Stimulated activated memory B cell treated with anti-CD40 and anti-IgM and Interleukin-4, amounts not matched to agents 10 μg/mL and 1 μg/mL and 100 μg/mL, for 72 hours (primary cell): ENCODE data around the gene MACROD2.

Source experiments
- ATAC-seq: fragments of 150-1000 bp; cut with Tn5 transposase; 2 replicates; pipeline ENCODE4 v1.10.0; 2021
- H3K27ac Mint-ChIP-seq: one replicate; pipeline ENCODE4 v1.8.0; 2022; ENCODE audit warnings: mild to moderate bottlenecking, mixed read lengths
- H3K27me3 Mint-ChIP-seq: one replicate; pipeline ENCODE4 v1.8.0; 2022; ENCODE audit warnings: mixed read lengths
- H3K36me3 Mint-ChIP-seq: one replicate; pipeline ENCODE4 v1.8.0; 2022; ENCODE audit warnings: mixed read lengths
- H3K4me1 Mint-ChIP-seq: one replicate; pipeline ENCODE4 v1.8.0; 2022; ENCODE audit warnings: mixed read lengths
- H3K4me3 Mint-ChIP-seq: one replicate; pipeline ENCODE4 v1.8.0; 2022; ENCODE audit warnings: mild to moderate bottlenecking, moderate library complexity, mixed read lengths
- H3K9me3 Mint-ChIP-seq: one replicate; pipeline ENCODE4 v1.8.0; 2022; ENCODE audit warnings: mixed read lengths

MACROD2 gene

DNA sequence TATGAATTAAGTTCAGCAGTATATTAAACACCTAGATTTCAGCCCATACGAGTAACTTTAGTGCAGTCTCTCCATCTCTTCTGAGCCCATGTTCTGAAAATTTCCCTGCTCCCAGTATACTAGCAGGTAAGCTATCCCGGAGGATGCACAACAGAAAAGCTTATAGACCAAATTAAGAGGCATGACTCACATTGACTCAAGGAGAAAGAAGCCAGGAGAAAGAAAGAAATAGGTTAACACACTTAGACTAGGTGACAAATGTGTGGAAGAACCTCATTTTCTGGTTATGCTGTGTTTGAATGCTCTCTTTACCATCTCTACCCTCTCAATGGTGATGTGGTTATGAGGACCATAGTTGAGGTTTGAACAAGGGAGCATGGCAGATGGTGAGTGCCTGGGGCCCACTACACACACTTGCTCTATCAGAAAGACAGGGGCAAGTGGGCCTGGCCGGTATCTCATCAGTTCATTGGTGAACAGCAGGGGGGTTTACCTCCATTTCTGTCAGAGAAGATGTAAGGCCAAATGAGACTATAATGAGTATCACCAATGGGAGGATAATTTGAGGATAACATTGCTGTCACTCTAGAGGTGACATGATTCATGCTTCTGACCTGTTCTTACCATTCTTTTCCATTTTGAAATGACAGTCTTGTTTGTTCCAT is 1244.4 kb downstream of the MACROD2 start:
- Mint-ChIP-seq H3K4me3 (no peak overlapping the region), H3K36me3 (no peaks in the 10 kb centered on the region), H3K4me1 (peaks cover 9% of the 10 kb centered on the region), H3K27ac (peak overlapping the region; percentile 26), H3K9me3 (no peaks in the 10 kb centered on the region), H3K27me3 (no peaks in the 10 kb centered on the region)
- ATAC-seq = no peak

- Mint-ChIP-seq H3K9me3 (no peaks in the 10 kb centered on the region), H3K27ac (peak overlapping the region; percentile 26), H3K36me3 (no peaks in the 10 kb centered on the region), H3K4me3 (no peak overlapping the region), H3K4me1 (peaks cover 9% of the 10 kb centered on the region), H3K27me3 (no peaks in the 10 kb centered on the region)
- ATAC-seq = no peak
Measured at GRCh38 chr20:15240801-15241200, 1245.5 kb downstream of the MACROD2 start.

DNA sequence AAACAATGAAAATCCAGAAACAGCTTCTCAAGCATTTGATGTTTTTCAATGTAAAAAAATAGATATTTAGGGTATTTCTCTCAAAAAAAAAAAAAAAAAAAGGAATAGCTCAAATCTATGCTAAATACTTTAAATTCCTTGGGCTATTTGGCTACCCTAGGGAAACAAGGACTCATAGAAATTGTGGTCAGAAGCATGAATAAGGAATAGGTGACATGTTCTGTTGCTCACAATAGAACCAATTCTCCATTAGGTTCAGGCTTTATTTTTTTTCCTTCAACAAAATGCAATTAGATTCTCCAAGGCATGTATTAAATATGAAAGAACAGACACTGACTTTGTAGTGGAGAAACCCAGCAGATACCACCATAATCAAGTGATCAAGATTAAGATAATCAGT is 1246.4 kb downstream of the MACROD2 start:
- Mint-ChIP-seq H3K27ac (no peak overlapping the region), H3K9me3 (no peaks in the 10 kb centered on the region), H3K4me1 (peaks cover 8% of the 10 kb centered on the region), H3K27me3 (no peaks in the 10 kb centered on the region), H3K4me3 (no peak overlapping the region), H3K36me3 (no peaks in the 10 kb centered on the region)
- ATAC-seq = no peak

DNA sequence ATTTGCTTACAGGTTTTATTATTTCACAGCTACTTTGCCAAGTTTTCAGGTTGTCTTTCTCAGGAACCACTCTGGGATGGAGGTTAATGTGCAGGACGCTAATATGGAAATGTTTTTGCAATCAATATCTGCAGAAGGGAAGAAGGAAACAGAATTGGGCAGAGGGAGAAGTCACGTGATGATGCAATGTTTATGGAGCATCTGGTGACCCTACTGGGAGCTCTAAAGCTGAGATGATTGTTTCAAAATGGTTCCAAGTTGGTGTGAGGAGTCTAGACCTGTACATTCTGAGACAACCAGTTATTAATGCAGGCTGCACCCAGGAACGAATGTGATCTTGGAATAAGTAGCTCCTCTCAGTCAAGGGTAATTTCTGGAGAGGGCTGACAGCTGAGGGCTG is 1247.5 kb downstream of the MACROD2 start:
- Mint-ChIP-seq H3K27ac (no peak overlapping the region), H3K9me3 (no peaks in the 10 kb centered on the region), H3K4me1 (no peaks in the 10 kb centered on the region), H3K4me3 (no peak overlapping the region), H3K36me3 (no peaks in the 10 kb centered on the region), H3K27me3 (no peaks in the 10 kb centered on the region)
- no peak for ATAC-seq

DNA sequence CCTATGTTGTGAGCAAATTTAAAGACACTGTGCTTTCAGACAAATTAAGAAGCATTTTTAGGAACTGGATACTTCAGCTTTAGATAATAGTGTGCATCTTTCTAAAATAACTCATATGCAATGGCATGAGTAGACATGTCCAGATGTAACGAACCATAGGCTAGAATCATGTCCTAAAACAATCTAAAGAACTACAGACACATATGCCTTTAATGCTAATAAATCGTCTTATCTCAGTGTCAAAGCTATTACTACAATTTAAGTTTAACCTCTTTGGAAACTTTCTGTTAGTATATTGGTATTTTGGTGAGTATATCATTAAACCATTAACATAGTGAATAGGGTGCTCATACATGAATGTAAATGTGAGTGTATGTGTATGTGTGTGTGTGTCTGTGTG is 1250.6 kb downstream of the MACROD2 start:
- Mint-ChIP-seq H3K4me1 (no peaks in the 10 kb centered on the region), H3K27me3 (no peaks in the 10 kb centered on the region), H3K27ac (no peak overlapping the region), H3K9me3 (peaks cover 3% of the 10 kb centered on the region), H3K4me3 (no peak overlapping the region), H3K36me3 (no peaks in the 10 kb centered on the region)
- no peak for ATAC-seq

DNA sequence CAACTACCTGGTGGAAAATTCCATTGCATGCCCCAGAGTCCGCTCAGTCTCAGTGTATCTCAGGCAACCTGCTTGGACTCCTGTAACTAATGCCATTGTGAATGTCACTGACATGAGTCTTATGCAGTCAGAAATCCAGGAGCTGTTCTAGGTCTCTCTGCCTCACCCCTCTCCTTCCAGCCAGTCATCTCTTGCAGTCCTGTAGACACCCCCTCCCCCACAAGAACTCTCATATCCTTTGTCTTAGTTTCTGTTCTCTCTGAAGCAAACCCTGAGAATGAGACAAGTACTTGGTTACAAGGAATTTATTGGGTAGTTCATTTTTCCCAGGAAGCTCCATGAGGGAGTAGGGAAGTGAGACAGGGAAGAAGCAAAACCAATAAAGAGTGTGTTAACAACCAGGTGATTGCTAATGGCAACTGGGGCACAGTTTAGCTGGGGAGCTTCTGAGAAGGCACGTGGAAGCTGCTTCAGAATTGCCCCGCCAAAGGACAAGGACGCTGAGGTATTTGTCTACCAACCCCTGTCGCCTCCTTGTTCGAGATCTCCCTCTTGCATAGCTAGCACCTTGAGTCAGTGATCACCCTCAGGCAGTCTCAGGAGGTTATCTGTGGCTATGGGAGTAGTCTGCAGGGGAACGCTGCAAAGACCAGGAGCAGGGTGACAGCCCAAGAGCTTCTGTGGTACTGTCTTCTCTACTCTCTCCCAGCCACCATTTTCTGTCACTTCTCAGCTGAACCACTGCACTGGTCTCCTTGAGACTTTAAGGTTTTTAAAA is 1253.5 kb downstream of the MACROD2 start:
- H3K9me3 Mint-ChIP-seq = peaks cover 3% of the 10 kb centered on the region
- no peak overlapping the region for H3K4me3 Mint-ChIP-seq
- H3K27me3 Mint-ChIP-seq = no peaks in the 10 kb centered on the region
- no peaks in the 10 kb centered on the region for H3K36me3 Mint-ChIP-seq
- H3K4me1 Mint-ChIP-seq = no peaks in the 10 kb centered on the region
- peak; percentile 80 for ATAC-seq
- H3K27ac Mint-ChIP-seq = peak overlapping the region; percentile 8

DNA sequence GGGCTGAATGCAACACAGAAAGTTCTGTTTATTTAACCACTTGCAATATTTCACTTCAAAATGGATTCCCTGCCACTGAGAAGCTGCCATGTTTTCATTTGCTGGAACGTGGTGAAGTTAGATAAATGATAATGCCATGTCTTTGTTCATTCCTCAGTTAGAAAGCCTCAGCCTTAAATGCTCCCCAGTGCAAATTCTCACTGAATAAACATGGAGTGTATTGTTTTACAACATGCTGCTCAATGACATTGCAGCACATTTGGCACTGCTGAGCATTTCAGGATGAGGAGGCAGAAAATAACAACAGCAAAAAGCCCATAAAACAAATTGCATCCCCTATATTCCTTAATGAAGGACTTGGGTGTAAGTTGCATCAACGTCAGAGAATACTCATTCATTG is 1255.9 kb downstream of the MACROD2 start:
- no peaks in the 10 kb centered on the region for H3K4me1 Mint-ChIP-seq

DNA sequence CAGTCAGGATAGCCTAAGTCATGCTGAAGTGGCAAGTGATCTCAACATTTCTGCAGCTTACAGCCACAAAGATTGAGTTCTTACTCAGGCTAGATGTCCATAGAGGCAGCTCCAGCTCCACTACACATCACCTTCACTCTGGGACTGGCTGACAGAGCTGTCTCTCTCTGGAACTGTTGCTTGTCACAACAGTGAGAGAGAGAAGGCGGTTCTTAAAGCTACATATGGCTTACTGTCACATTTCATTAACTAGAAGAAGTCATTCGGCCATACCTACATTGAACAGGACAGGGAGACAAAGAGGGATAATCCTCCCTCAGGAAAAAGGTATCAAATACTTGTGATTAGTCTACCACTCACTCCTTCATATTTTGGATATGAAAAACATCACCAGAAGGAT is 1257.0 kb downstream of the MACROD2 start:
- ATAC-seq = no peak
- Mint-ChIP-seq H3K4me3 (no peak overlapping the region), H3K27me3 (no peaks in the 10 kb centered on the region), H3K27ac (no peak overlapping the region), H3K9me3 (peaks cover 3% of the 10 kb centered on the region), H3K36me3 (no peaks in the 10 kb centered on the region), H3K4me1 (no peaks in the 10 kb centered on the region)

More for the DNA sequence above, 1255.9 kb downstream of the MACROD2 start:
- no peak for ATAC-seq
- Mint-ChIP-seq H3K36me3 (no peaks in the 10 kb centered on the region), H3K4me3 (no peak overlapping the region), H3K9me3 (peaks cover 3% of the 10 kb centered on the region), H3K27me3 (no peaks in the 10 kb centered on the region), H3K27ac (no peak overlapping the region)

DNA sequence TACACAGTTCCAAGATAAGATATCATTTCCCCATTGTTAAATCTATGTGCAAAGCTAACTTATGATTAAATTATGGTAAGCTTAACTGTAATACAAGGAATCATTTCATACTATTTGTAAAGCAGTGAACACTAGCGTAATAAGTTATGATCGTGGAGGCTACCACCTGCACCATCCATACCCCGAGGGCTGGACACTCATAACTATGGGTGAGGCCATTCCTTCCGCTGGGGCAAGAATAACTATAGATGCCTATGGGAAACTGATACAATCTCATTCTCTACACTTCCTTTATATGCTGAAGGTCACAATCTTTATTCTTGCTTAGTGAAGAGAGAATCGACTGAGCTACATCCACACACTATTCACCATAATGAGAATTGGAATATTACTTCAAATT is 1258.1 kb downstream of the MACROD2 start:
- peaks cover 3% of the 10 kb centered on the region for H3K9me3 Mint-ChIP-seq
- ATAC-seq = no peak
- no peaks in the 10 kb centered on the region for H3K27me3 Mint-ChIP-seq
- H3K36me3 Mint-ChIP-seq = no peaks in the 10 kb centered on the region
- no peak overlapping the region for H3K27ac Mint-ChIP-seq
- H3K4me1 Mint-ChIP-seq = no peaks in the 10 kb centered on the region
- H3K4me3 Mint-ChIP-seq = no peak overlapping the region

- Mint-ChIP-seq H3K9me3 (no peaks in the 10 kb centered on the region), H3K27ac (no peak overlapping the region), H3K4me3 (no peak overlapping the region)
Measured at GRCh38 chr20:15256676-15257568, 1261.6 kb downstream of the MACROD2 start.

GRCh38 chr20:15257569-15257870 is 1262.2 kb downstream of the MACROD2 start:
- H3K4me3 Mint-ChIP-seq = no peak overlapping the region
- no peaks in the 10 kb centered on the region for H3K4me1 Mint-ChIP-seq
- H3K27me3 Mint-ChIP-seq = no peaks in the 10 kb centered on the region
- H3K27ac Mint-ChIP-seq = no peak overlapping the region
- no peaks in the 10 kb centered on the region for H3K9me3 Mint-ChIP-seq
- no peaks in the 10 kb centered on the region for H3K36me3 Mint-ChIP-seq
- no peak for ATAC-seq

More at GRCh38 chr20:15256676-15257568, 1261.6 kb downstream of the MACROD2 start:
- Mint-ChIP-seq H3K27me3 (no peaks in the 10 kb centered on the region), H3K36me3 (no peaks in the 10 kb centered on the region), H3K4me1 (no peaks in the 10 kb centered on the region)
- no peak for ATAC-seq

DNA sequence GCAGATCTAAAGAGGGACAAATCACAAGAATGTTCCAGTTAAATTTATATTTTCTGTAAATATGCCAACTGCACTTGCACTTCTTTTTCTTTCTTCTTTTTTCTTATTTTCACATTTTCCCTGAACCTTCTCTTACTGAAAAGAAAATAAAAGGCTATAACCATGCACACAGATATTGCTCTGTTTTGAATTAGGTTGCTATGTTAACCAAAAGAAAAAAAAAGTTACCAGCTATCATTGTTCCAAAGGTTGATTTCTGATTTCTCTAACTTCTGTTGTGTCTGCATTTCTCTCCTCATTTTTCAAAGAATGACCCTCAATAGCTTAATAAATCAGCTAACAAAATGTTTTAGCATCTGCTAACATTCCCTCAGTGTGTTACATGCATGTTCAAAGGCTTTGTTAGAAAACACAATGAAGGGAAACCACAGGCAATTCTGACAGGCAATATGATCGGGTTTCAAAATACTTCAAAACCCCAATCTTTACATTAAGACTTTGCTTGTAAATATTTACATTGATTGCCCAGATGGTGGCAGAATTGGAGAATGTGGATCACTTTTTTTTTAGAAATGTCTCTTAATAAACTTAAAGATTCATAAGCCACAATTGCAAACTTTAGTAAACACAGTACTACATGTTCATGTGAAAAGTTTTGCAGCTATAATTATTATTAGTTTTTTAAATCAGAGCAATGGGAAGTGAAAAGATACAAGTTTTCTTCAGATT is 1270.4 kb downstream of the MACROD2 start:
- H3K4me3 Mint-ChIP-seq = no peak overlapping the region
- no peak overlapping the region for H3K27ac Mint-ChIP-seq
- ATAC-seq = no peak
- no peaks in the 10 kb centered on the region for H3K9me3 Mint-ChIP-seq
- no peaks in the 10 kb centered on the region for H3K27me3 Mint-ChIP-seq
- H3K36me3 Mint-ChIP-seq = no peaks in the 10 kb centered on the region
- H3K4me1 Mint-ChIP-seq = peaks cover 13% of the 10 kb centered on the region

DNA sequence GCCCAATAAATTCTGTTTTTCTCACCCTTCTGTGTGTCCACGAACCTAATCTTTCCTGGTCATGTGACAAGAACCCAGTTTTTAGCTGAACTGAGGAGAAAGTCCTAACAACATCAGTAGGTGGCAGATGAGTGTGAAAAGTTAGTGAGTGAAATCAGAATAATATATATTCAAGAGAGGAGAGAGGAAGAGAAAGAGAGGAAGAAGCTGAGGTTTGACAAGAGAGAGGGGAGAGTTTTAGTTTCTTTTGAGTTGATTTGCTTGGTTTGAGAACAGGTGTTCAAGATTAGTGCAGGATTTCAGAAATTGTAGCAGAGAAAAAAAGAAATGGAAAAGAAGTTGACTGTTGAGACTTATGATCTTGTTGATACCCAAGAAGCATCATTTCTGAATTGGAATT is 1272.6 kb downstream of the MACROD2 start:
- no peak overlapping the region for H3K4me3 Mint-ChIP-seq
- ATAC-seq = no peak

GRCh38 chr20:15278041-15278440 is 1282.7 kb downstream of the MACROD2 start:
- Mint-ChIP-seq H3K4me3 (no peak overlapping the region), H3K9me3 (peaks cover 10% of the 10 kb centered on the region), H3K36me3 (peaks cover 8% of the 10 kb centered on the region), H3K4me1 (no peaks in the 10 kb centered on the region), H3K27ac (no peak overlapping the region), H3K27me3 (no peaks in the 10 kb centered on the region)
- no peak for ATAC-seq

More for the DNA sequence above, 1272.6 kb downstream of the MACROD2 start:
- Mint-ChIP-seq H3K36me3 (no peaks in the 10 kb centered on the region), H3K4me1 (peaks cover 13% of the 10 kb centered on the region), H3K27me3 (no peaks in the 10 kb centered on the region), H3K27ac (peak overlapping the region; percentile 38), H3K9me3 (no peaks in the 10 kb centered on the region)

DNA sequence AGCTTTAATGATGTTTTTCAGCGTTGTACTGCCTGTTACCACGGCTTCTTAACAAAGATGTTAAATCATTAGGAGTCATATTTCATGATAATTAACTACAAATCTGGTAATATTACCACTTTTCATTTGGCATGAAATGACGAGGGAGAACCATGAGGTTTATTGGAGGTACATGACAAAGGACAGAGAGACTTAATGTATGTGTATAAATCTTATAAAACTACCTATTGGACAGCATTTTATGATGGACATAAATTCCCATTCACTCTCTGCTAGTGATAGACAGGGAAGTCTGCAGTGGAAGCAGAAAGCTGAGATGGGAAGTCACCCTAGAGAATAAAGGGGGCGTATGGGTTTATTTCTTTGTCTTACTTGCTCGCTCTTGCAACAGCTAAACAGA is 1292.0 kb downstream of the MACROD2 start:
- ATAC-seq = no peak
- Mint-ChIP-seq H3K27ac (no peak overlapping the region), H3K27me3 (no peaks in the 10 kb centered on the region), H3K36me3 (no peaks in the 10 kb centered on the region), H3K4me3 (no peak overlapping the region), H3K9me3 (peaks cover 4% of the 10 kb centered on the region), H3K4me1 (no peaks in the 10 kb centered on the region)
